ENCODE measurements around the gene IL22RA1. TPM values are rescaled to one million over a fixed set of nuclear protein-coding genes. Genes with fewer than 3 reads are reported as not detected.

The IL22RA1 gene
- total RNA-seq, 1 experiment from 2014 or later: 0.13 TPM

DNA sequence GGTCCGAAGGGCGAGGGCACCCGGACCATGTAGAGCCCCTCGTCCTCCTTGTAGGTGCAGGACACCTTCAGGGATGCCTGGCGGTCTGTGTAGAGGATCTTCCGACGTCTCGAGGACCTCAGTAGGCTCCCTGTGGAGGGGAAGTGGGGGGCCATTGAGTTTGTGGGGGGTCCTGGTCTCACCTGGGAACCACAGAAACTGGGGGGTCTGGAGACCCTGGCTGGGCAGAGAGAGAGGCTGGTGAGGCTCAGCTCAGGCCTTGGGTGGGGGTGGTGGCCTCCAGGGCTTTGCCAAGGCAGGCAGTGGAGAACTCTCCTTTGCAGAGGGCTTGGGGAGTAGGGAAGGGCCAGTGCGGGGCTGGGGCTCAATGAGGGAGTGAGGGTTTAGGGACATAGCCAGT lies 50.0 kb downstream of the IL22RA1 start:
- no peak overlapping the region for H3K56ac ChIP-seq (ENCODE audit: insufficient read length, low read depth, low read length)
- no peaks in the 10 kb centered on the region for H3K4me1 ChIP-seq (ENCODE audit: insufficient read depth, low read length)
- H3K27ac ChIP-seq (ENCODE audit: insufficient read length, low read depth, low read length): no peak overlapping the region
- H3K4me3 Mint-ChIP-seq: no peak overlapping the region
- H3K18ac ChIP-seq (ENCODE audit: insufficient read length, low read depth, low read length): no peak overlapping the region
- no peaks in the 10 kb centered on the region for H4K20me1 ChIP-seq (ENCODE audit: control insufficient read depth, insufficient read depth, insufficient read length)
- DNase-seq: no peak
- H3K9me3 Mint-ChIP-seq: no peaks in the 10 kb centered on the region
- no peaks in the 10 kb centered on the region for H3K79me2 ChIP-seq (ENCODE audit: insufficient read depth, low read length)
- no peak overlapping the region for H3K9ac ChIP-seq (ENCODE audit: extremely low read depth, insufficient read length, low read length)
- H3K14ac ChIP-seq (ENCODE audit: insufficient read depth, low read length): no peak overlapping the region
- no peak overlapping the region for H2BK5ac ChIP-seq (ENCODE audit: insufficient read length, low read length)
- H3K36me3 Mint-ChIP-seq (ENCODE audit: insufficient read depth in 1 of 3, low read depth in 3 of 3): no peaks in the 10 kb centered on the region
- no peak overlapping the region for H2BK120ac ChIP-seq (ENCODE audit: low read depth, low read length, poor library complexity, severe bottlenecking)
- H2BK15ac ChIP-seq (ENCODE audit: low read depth, low read length): no peak overlapping the region
- no peaks in the 10 kb centered on the region for H3K9me3 ChIP-seq (ENCODE audit: control insufficient read depth, low read depth, low read length)
- H2BK12ac ChIP-seq (ENCODE audit: insufficient read length, low read depth, low read length): no peak overlapping the region
- H3K4me2 ChIP-seq (ENCODE audit: insufficient read depth, insufficient read length, low read length): no peak overlapping the region
- H3T11ph ChIP-seq (ENCODE audit: low read length): no peak overlapping the region
- H2AK5ac ChIP-seq (ENCODE audit: insufficient read length, low read length): no peak overlapping the region
- TF ChIP-seq, protein P1, sequence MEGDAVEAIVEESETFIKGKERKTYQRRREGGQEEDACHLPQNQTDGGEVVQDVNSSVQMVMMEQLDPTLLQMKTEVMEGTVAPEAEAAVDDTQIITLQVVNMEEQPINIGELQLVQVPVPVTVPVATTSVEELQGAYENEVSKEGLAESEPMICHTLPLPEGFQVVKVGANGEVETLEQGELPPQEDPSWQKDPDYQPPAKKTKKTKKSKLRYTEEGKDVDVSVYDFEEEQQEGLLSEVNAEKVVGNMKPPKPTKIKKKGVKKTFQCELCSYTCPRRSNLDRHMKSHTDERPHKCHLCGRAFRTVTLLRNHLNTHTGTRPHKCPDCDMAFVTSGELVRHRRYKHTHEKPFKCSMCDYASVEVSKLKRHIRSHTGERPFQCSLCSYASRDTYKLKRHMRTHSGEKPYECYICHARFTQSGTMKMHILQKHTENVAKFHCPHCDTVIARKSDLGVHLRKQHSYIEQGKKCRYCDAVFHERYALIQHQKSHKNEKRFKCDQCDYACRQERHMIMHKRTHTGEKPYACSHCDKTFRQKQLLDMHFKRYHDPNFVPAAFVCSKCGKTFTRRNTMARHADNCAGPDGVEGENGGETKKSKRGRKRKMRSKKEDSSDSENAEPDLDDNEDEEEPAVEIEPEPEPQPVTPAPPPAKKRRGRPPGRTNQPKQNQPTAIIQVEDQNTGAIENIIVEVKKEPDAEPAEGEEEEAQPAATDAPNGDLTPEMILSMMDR (conservative IDR thresholded peaks at IDR 0.05): no peak
- no CpG with 5 or more reads among the region's 9 CpGs for WGBS (ENCODE audit: extremely low coverage, insufficient read length, low lambda C conversion rate)
- H3K23me2 ChIP-seq (ENCODE audit: insufficient read length, low read depth, low read length, poor library complexity, severe bottlenecking): no peaks in the 10 kb centered on the region
- H3K27ac Mint-ChIP-seq: no peak overlapping the region
- H4K91ac ChIP-seq (ENCODE audit: insufficient read length, low read depth, low read length): no peak overlapping the region
- no peak overlapping the region for H4K5ac ChIP-seq (ENCODE audit: insufficient read length, low read depth, low read length)
- H2BK20ac ChIP-seq (ENCODE audit: low read depth, low read length, poor library complexity, severe bottlenecking): no peak overlapping the region
- no peaks in the 10 kb centered on the region for H3K27me3 ChIP-seq (ENCODE audit: insufficient read depth, low read length)
- no peak overlapping the region for H4K8ac ChIP-seq (replicated peaks; ENCODE audit: insufficient read length, low read depth, low read length)
- H3K23ac ChIP-seq (ENCODE audit: insufficient read length, low read depth, low read length): no peak overlapping the region
- no peaks in the 10 kb centered on the region for H3K79me1 ChIP-seq (ENCODE audit: insufficient read depth, low read depth, low read length, poor library complexity, severe bottlenecking)
- no peak overlapping the region for H2AFZ ChIP-seq (ENCODE audit: low read length)
- no peak overlapping the region for H3K4ac ChIP-seq (ENCODE audit: low read depth, low read length)
- H3K4me1 Mint-ChIP-seq: peaks cover 10 to 25% of the 10 kb centered on the region in 2 experiments
- H3K27me3 Mint-ChIP-seq (ENCODE audit: low read depth): no peaks in the 10 kb centered on the region; the same call in none of the 2 replicates

All from H9 (cell line).